Upper lobe of left lung (tissue), 6 donors: ENCODE measurements around the gene IGFBP6. TPM values are rescaled to one million over a fixed set of nuclear protein-coding genes. Genes with fewer than 3 reads are reported as not detected.

Experiments
- ATAC-seq, 2 donors: fragments of 200-7000 bp; cut with Tn5 transposase; one replicate each; pipeline ENCODE4 v1.9.1; 2022; ENCODE audit warnings: mild to moderate bottlenecking in 2 of 2, moderate library complexity in 2 of 2; ENCODE audit not compliant: low FRiP score in 2 of 2
- DNase-seq, 2 donors: peaks; one replicate each; pipeline ENCODE4 v3.0.0-alpha.2; 2019 to 2020
- H3K27ac ChIP-seq, 4 donors: fragments of 200-600 bp; sonication (generic); one replicate each; pipeline ENCODE4 v1.5.1; 2016 to 2019
- H3K27me3 ChIP-seq, 4 donors: fragments of 200-600 bp; sonication (generic); one replicate each; pipeline ENCODE4 v1.5.1; 2017 to 2019
- H3K36me3 ChIP-seq, 4 donors: fragments of 200-600 bp; sonication (generic); one replicate each; pipeline ENCODE4 v1.5.1; 2016 to 2019
- H3K4me1 ChIP-seq, 4 donors: fragments of 200-600 bp; sonication (generic); one replicate each; pipeline ENCODE4 v1.5.1; 2018 to 2019
- H3K4me3 ChIP-seq, 4 donors: fragments of 200-600 bp; sonication (generic); one replicate each; pipeline ENCODE4 v1.5.1; 2017 to 2019; ENCODE audit warnings: mild to moderate bottlenecking in 2 of 4, moderate library complexity in 1 of 4
- H3K9me3 ChIP-seq, 4 donors: fragments of 200-600 bp; sonication (generic); one replicate each; pipeline ENCODE4 v1.5.1; 2018 to 2019
- EP300 ChIP-seq, 4 donors: sonication (generic); formaldehyde crosslinking; IDR thresholded peaks; one replicate each; pipeline ENCODE4 v1.5.1; 2017; ENCODE audit warnings: antibody characterized with exemption in 4 of 4, control low read depth in 2 of 4
- POLR2A ChIP-seq, 4 donors: fragments of 450-650 bp; IDR thresholded peaks; one replicate each; pipeline ENCODE4 v1.5.1; 2016 to 2017; ENCODE audit warnings: antibody characterized with exemption in 4 of 4, mild to moderate bottlenecking in 2 of 4
- POLR2AphosphoS5 ChIP-seq, 2 donors: sonication (generic); formaldehyde crosslinking; IDR thresholded peaks; one replicate each; pipeline ENCODE4 v1.5.1; 2017; ENCODE audit warnings: antibody characterized with exemption in 2 of 2
- WGBS, 2 donors: methylation state at CpG; one replicate each; pipeline ENCODE4 v1.1.5; 2017 to 2018; 5-methylcytosine and 5-hydroxymethylcytosine counted together
- total RNA-seq, 6 donors: library from RNA; depleted of rRNA in 4 of 6; stranded (reverse); fragments of >200 nt in 4 of 6; gene quantifications; one replicate each; pipeline versions ENCODE4 v1.1.0 to v1.2.1, GENCODE V29; 2016 to 2021
- TF ChIP-seq, protein P1 (sequence below), 6 experiments: fragments of 450-650 bp in 4 of 6; fragments of 200-600 bp in 2 of 6; sonication (generic) in 2 of 6; IDR thresholded peaks; one replicate each; pipeline ENCODE4 v1.5.1; 2016 to 2019; ENCODE audit warnings: antibody characterized with exemption in 6 of 6
- donor health status: DM: no; HTN: no; CAD: no; lungs with moderate emphysema.
- donor health status: DM: no; HTN: yes; CAD: no; lungs with severe emphysema.

IGFBP6 gene
- total RNA-seq, 6 donors from 2014 or later = 12.6 to 112 (median 48.9) TPM

DNA sequence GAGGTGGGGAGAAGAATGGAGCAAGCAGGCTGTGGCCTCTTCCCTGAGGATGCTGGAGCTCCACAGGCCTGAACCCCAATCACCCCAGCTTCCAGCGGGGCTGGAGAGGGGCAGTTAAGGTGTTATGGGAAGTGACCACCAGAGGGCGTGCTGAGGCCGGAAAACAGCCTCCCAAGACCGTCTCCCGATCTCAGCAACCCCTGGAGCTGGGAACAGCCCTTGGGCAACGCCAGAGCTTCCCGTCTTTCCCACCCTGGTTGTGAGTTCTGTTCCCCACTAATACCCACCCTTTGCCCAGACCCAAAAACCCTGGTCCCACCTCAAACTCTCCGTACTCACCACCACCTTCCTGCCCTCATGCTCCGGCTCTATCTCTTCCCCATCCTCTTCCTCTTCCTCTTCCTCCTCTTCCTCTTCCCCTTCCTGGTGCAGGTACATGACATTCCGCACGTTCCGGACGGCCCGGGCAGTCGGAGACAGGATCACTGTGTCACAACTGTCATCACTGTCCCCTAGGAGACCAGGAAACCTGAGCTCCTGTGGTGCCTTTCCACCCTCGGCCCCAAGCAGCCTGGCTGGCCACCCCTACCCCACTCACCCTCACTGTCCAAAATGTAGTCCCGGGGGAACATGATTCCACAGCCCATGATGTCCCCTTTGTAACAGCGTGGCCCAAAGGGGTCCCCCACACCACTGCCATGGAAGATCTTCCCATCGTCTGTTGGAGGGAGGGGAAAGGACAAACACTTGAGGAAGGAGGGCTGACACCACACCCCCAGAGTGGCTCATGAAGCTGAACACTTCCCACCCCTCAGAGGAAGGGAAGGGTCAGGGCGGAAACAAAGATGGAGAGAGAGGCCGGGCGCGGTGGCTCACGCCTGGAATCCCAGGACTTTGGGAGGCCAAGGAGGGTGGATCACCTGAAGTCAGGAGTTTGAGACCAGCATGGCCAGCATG, 31.2 kb upstream of the IGFBP6 start:
- H3K9me3 ChIP-seq = no peaks in the 10 kb centered on the region
- TF ChIP-seq, protein P1, sequence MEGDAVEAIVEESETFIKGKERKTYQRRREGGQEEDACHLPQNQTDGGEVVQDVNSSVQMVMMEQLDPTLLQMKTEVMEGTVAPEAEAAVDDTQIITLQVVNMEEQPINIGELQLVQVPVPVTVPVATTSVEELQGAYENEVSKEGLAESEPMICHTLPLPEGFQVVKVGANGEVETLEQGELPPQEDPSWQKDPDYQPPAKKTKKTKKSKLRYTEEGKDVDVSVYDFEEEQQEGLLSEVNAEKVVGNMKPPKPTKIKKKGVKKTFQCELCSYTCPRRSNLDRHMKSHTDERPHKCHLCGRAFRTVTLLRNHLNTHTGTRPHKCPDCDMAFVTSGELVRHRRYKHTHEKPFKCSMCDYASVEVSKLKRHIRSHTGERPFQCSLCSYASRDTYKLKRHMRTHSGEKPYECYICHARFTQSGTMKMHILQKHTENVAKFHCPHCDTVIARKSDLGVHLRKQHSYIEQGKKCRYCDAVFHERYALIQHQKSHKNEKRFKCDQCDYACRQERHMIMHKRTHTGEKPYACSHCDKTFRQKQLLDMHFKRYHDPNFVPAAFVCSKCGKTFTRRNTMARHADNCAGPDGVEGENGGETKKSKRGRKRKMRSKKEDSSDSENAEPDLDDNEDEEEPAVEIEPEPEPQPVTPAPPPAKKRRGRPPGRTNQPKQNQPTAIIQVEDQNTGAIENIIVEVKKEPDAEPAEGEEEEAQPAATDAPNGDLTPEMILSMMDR (IDR thresholded peaks at IDR 0.05) = peak; percentile 88 to 95 (median 92)
- peak; percentile 14 to 31 for TF ChIP-seq POLR2AphosphoS5 (IDR thresholded peaks at IDR 0.05)
- no peak for TF ChIP-seq EP300 (IDR thresholded peaks at IDR 0.05)
- H3K27me3 ChIP-seq = no peaks in the 10 kb centered on the region
- no peak overlapping the region for H3K4me3 ChIP-seq
- peaks cover 14 to 97% (median 60%) of the 10 kb centered on the region in 4 donors for H3K36me3 ChIP-seq
- H3K27ac ChIP-seq = peak overlapping the region; percentile 32 to 74 (median 68)
- DNase-seq (peak in 1 of 2 donors; percentile 81), ATAC-seq (peak; percentile 77 to 79)
- WGBS, 2 donors = 35 to 36% methylated on average over 22 to 24 of the region's 24 CpGs
- H3K4me1 ChIP-seq = peaks cover 38 to 47% (median 39%) of the 10 kb centered on the region in 4 donors

DNA sequence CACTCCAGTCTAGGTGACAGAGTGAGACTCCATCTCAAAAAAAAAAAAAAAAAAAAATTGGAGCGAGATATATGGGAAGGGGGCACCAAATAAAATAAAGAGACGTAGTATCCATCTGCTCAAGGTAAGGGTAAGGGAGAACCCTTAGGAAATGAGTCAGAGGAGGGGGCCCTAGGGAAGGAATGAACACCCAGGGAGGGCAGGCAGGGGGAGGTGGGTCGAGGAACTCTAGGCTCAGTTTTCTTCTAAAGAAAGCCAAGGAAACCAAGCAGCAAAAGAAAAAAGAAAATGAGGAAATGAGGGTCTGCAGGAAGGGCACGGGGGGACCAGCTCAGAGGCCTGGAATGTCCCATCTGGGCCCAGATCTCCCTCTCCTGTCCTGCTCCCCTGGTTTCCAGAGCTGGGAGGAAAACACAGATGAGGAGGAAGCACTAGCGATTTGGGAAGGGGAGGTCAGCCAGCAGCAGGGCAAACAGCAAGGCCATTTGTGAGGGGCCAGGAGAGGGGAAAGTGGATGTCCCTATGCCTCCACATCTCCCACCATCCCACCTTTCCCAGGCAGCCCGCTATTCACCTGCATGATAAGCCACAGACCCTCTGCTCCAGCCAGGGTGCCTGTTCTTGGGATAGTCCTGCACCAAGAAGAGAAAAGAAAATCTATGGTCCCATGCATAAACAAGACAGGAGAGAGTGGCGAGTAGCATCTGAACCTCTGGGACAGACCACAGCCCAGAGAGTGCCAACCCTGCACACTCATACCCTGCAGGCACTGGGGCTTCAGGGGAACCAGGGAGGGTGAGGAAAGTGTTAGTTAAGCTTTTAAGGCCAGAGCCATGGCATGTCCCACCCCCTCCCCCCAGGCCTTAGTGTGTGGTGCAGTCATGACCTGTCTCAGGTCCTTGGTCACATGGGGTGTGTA, 30.1 kb upstream of the IGFBP6 start:
- H3K27me3 ChIP-seq = no peaks in the 10 kb centered on the region
- peaks cover 38 to 47% (median 39%) of the 10 kb centered on the region in 4 donors for H3K4me1 ChIP-seq
- H3K27ac ChIP-seq = peak overlapping the region in 2 of 4 donors; percentile 5 to 70
- peaks cover 13 to 91% (median 52%) of the 10 kb centered on the region in 4 donors for H3K36me3 ChIP-seq
- H3K9me3 ChIP-seq = no peaks in the 10 kb centered on the region
- no peak overlapping the region for H3K4me3 ChIP-seq
- ATAC-seq = no peak
- no peak for TF ChIP-seq POLR2A (IDR thresholded peaks at IDR 0.05)
- no peak for TF ChIP-seq POLR2AphosphoS5 (IDR thresholded peaks at IDR 0.05)
- TF ChIP-seq, protein P1 (IDR thresholded peaks at IDR 0.05) = no peak
- no peak for TF ChIP-seq EP300 (IDR thresholded peaks at IDR 0.05)
- DNase-seq = no peak
- 85 to 90% methylated on average over 7 of the region's 7 CpGs for WGBS, 2 donors

DNA sequence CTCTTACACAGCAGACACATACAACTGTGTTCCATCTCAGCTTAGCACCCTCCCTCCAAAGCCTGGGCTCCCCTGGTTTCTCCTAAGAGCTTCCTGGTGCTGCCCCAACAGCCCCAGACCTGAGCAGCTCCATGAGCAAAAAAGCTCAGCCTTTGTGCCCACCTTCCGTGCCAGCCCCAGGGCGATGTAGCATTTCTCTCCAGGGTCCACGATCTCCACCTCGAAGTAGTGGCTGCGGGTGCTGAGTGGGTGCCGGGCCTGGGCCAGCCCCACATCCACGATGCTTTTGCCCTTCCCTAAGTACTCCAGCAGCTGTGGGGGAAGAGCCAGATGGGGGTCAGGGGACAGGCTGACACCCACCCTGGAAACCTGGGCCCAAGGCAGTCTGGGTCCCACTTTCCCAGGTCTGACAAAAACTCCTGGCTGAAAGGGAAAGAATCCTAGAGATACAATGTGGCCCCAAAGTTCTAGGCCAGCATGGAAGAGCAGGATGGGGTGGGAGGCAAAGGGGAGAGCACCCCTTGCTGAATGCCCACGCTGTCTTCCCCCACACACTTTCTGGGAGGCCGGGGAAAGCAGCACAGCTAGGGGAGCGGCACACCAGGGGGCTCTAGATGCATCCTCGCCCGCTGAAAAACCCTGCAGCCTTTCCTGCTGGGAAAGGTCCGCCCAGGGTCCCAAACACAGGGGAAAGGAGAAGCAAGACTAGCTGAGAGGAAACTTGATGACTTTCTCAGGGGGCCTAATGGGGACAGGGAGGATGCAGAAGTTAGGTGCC, 29.3 kb upstream of the IGFBP6 start:
- Histone ChIP-seq H3K36me3 (peaks cover 5 to 87% (median 43%) of the 10 kb centered on the region in 4 donors), H3K4me3 (no peak overlapping the region), H3K4me1 (peaks cover 38 to 48% (median 40%) of the 10 kb centered on the region in 4 donors), H3K27ac (peak overlapping the region in 3 of 4 donors; percentile 5 to 39 (median 18)), H3K27me3 (no peaks in the 10 kb centered on the region), H3K9me3 (no peaks in the 10 kb centered on the region)
- ATAC-seq (no peak), DNase-seq (no peak)
- WGBS, 2 donors = 92 to 93% methylated on average over 11 to 13 of the region's 13 CpGs
- TF ChIP-seq POLR2AphosphoS5 (IDR thresholded peaks at IDR 0.05) (no peak), POLR2A (IDR thresholded peaks at IDR 0.05) (no peak), EP300 (IDR thresholded peaks at IDR 0.05) (no peak)
- TF ChIP-seq, protein P1 (IDR thresholded peaks at IDR 0.05) = no peak
